SK-N-SH treated with all-trans-retinoic acid at 6 μM for 48 hours (cell line): ENCODE measurements around the gene ELMO1.

Experiments used
- ATAC-seq: fragments of 200-7000 bp; cut with Tn5 transposase; 3 replicates; pipeline ENCODE4 v1.9.1; 2020; ENCODE audit warnings: mild to moderate bottlenecking, moderate library complexity
- ARNTL ChIP-seq: fragments of 450-650 bp; formaldehyde crosslinking; IDR thresholded peaks from 2 replicates; pipeline ENCODE4 v1.5.0; 2020; ENCODE audit warnings: low read depth, mild to moderate bottlenecking, moderate library complexity, borderline replicate concordance
- BACH2 ChIP-seq: fragments of 250-450 bp; sonication (Bioruptor Pico); IDR thresholded peaks from 2 replicates; pipeline ENCODE4 v1.9.0; 2021; ENCODE audit warnings: mild to moderate bottlenecking, borderline replicate concordance
- CREB5 ChIP-seq: fragments of 250-450 bp; sonication (Bioruptor Pico); IDR thresholded peaks from 2 replicates; pipeline ENCODE4 v1.5.1; 2020; ENCODE audit warnings: low read depth, mild to moderate bottlenecking, moderate library complexity
- CSDC2 ChIP-seq: fragments of 250-450 bp; sonication (Bioruptor Pico); IDR thresholded peaks from 2 replicates; pipeline ENCODE4 v1.5.0; 2020; ENCODE audit warnings: mild to moderate bottlenecking, moderate library complexity
- ESRRG ChIP-seq: fragments of 250-450 bp; sonication (Bioruptor Pico); IDR thresholded peaks from 2 replicates; pipeline ENCODE4 v1.6.1; 2021; ENCODE audit warnings: mild to moderate bottlenecking
- GLIS3 ChIP-seq: fragments of 250-450 bp; sonication (Bioruptor Pico); IDR thresholded peaks from 2 replicates; pipeline ENCODE4 v1.5.0; 2020; ENCODE audit warnings: mild to moderate bottlenecking, moderate library complexity
- ISL1 ChIP-seq: fragments of 250-450 bp; sonication (Bioruptor Pico); IDR thresholded peaks from 2 replicates; pipeline ENCODE4 v2.1.2; 2022; ENCODE audit warnings: mild to moderate bottlenecking, moderate library complexity
- OSR1 ChIP-seq: fragments of 250-450 bp; sonication (Bioruptor Pico); IDR thresholded peaks from 2 replicates; pipeline ENCODE4 v1.8.0; 2022; ENCODE audit warnings: moderate library complexity, mild to moderate bottlenecking, inconsistent platforms
- PPARA ChIP-seq: fragments of 250-450 bp; sonication (Bioruptor Pico); IDR thresholded peaks from 2 replicates; pipeline ENCODE4 v1.5.0; 2020; ENCODE audit warnings: mild to moderate bottlenecking, borderline replicate concordance
- RARB ChIP-seq: fragments of 250-450 bp; sonication (Bioruptor Pico); IDR thresholded peaks from 2 replicates; pipeline ENCODE4 v1.8.0; 2021; ENCODE audit warnings: mild to moderate bottlenecking, moderate library complexity
- TCF4 ChIP-seq: fragments of 250-450 bp; sonication (Bioruptor Pico); IDR thresholded peaks from 2 replicates; pipeline ENCODE4 v1.8.0; 2021; ENCODE audit warnings: mild to moderate bottlenecking, moderate library complexity, borderline replicate concordance
- TOX ChIP-seq: fragments of 250-450 bp; sonication (Bioruptor Pico); IDR thresholded peaks from 2 replicates; pipeline ENCODE4 v1.8.0; 2021; ENCODE audit warnings: mild to moderate bottlenecking, moderate library complexity, borderline replicate concordance
- ZFP3 ChIP-seq: fragments of 250-450 bp; sonication (Bioruptor Pico); IDR thresholded peaks from 2 replicates; pipeline ENCODE4 v1.5.0; 2020; ENCODE audit warnings: mild to moderate bottlenecking, moderate library complexity
- ZFP30 ChIP-seq: fragments of 450-650 bp; formaldehyde crosslinking; IDR thresholded peaks from 2 replicates; pipeline ENCODE4 v1.5.0; 2022; ENCODE audit warnings: mild to moderate bottlenecking, moderate library complexity
- ZNF565 ChIP-seq: fragments of 450-650 bp; formaldehyde crosslinking; conservative IDR thresholded peaks from 2 replicates; pipeline ENCODE4 v1.5.0; 2020; ENCODE audit warnings: low read depth, mild to moderate bottlenecking, moderate library complexity
- ZNF70 ChIP-seq: fragments of 450-650 bp; formaldehyde crosslinking; IDR thresholded peaks from 2 replicates; pipeline ENCODE4 v1.5.0; 2020; ENCODE audit warnings: mild to moderate bottlenecking, moderate library complexity
- ZNF8 ChIP-seq: fragments of 450-650 bp; formaldehyde crosslinking; IDR thresholded peaks from 2 replicates; pipeline ENCODE4 v1.5.0; 2020; ENCODE audit warnings: mild to moderate bottlenecking, moderate library complexity
- TF ChIP-seq, protein P1 (sequence below): fragments of 250-450 bp; sonication (Bioruptor Pico); IDR thresholded peaks from 2 replicates; pipeline ENCODE4 v1.5.1; 2021; ENCODE audit warnings: mild to moderate bottlenecking, moderate library complexity
- TF ChIP-seq, protein P2 (sequence below): fragments of 250-450 bp; sonication (Bioruptor Pico); IDR thresholded peaks from 2 replicates; pipeline ENCODE4 v1.8.0; 2020; ENCODE audit warnings: mild to moderate bottlenecking, moderate library complexity, borderline replicate concordance
- TF ChIP-seq, protein P3 (sequence below): fragments of 250-450 bp; sonication (Bioruptor Pico); IDR thresholded peaks from 2 replicates; pipeline ENCODE4 v1.8.0; 2021; ENCODE audit warnings: low read depth, mild to moderate bottlenecking, moderate library complexity, borderline replicate concordance
- TF ChIP-seq, protein P4 (sequence below): fragments of 250-450 bp; sonication (Bioruptor Pico); IDR thresholded peaks from 2 replicates; pipeline ENCODE4 v1.5.0; 2020; ENCODE audit warnings: mild to moderate bottlenecking, moderate library complexity

ELMO1 gene

DNA sequence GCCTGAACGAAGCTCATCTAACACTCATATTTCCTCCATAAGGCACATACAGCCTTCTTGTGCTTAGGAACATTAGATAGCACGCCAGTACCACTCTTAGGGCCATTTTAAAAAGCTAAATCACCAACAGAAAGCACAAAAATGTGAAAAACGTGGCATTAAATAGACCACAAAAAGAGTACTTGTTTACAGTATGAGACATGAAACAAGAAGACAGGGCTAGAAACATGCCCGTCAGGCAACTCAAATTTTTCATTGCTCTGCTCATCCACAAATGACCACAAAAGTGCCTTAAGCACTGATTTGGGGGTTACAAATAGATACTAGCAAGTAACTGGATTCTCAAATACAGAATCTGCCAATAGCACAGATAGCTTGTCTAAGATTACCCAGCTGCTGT, 67.8 kb downstream of the ELMO1 start (continued):
- TF ChIP-seq, protein P1, sequence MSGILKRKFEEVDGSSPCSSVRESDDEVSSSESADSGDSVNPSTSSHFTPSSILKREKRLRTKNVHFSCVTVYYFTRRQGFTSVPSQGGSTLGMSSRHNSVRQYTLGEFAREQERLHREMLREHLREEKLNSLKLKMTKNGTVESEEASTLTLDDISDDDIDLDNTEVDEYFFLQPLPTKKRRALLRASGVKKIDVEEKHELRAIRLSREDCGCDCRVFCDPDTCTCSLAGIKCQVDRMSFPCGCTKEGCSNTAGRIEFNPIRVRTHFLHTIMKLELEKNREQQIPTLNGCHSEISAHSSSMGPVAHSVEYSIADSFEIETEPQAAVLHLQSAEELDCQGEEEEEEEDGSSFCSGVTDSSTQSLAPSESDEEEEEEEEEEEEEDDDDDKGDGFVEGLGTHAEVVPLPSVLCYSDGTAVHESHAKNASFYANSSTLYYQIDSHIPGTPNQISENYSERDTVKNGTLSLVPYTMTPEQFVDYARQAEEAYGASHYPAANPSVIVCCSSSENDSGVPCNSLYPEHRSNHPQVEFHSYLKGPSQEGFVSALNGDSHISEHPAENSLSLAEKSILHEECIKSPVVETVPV (CRISPR knock-in tag) = no peak
- TF ChIP-seq ZNF565 (CRISPR knock-in tag) = no peak

DNA sequence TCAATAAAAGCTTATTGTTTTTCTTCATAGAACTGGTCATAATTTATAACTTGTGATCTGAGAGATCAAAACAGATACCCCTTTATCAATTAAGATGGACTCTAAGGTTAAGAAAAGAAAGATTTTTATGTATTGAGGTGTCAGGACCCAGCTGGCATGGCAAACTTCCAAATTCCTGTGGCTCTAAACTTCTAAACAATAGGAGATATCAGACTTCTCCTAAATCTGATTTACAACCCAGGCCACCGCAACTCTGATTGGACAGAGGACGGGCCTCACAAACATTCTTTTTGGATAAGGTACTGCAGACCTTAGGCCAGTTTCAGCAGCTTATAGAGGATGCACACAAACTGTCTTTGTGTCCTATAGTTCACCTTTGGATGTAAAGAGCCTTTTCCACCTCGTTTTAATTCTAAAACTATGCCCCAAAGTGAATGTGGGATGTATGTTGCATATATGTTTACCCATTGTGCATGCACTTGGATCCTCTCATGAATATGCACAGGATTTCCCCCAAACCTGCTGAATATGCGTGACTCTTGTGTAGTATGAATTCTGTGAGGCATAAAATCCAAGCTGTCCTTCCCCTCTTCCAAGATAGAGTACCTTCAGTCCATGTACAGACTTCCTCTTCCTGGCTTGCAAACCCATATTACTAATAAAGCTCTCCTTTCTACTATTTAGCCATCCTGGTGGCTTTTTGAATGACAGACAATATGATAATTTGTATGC, 69.0 kb downstream of the ELMO1 start:
- TF ChIP-seq ZNF565 (CRISPR knock-in tag) = no peak
- TF ChIP-seq, protein P2, sequence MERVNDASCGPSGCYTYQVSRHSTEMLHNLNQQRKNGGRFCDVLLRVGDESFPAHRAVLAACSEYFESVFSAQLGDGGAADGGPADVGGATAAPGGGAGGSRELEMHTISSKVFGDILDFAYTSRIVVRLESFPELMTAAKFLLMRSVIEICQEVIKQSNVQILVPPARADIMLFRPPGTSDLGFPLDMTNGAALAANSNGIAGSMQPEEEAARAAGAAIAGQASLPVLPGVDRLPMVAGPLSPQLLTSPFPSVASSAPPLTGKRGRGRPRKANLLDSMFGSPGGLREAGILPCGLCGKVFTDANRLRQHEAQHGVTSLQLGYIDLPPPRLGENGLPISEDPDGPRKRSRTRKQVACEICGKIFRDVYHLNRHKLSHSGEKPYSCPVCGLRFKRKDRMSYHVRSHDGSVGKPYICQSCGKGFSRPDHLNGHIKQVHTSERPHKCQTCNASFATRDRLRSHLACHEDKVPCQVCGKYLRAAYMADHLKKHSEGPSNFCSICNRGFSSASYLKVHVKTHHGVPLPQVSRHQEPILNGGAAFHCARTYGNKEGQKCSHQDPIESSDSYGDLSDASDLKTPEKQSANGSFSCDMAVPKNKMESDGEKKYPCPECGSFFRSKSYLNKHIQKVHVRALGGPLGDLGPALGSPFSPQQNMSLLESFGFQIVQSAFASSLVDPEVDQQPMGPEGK (CRISPR knock-in tag) = no peak
- TF ChIP-seq PPARA (CRISPR knock-in tag) = no peak
- TF ChIP-seq, protein P1 (CRISPR knock-in tag) = no peak
- TF ChIP-seq ISL1 (CRISPR knock-in tag) = no peak
- no peak for TF ChIP-seq TCF4 (CRISPR knock-in tag)
- TF ChIP-seq, protein P3, sequence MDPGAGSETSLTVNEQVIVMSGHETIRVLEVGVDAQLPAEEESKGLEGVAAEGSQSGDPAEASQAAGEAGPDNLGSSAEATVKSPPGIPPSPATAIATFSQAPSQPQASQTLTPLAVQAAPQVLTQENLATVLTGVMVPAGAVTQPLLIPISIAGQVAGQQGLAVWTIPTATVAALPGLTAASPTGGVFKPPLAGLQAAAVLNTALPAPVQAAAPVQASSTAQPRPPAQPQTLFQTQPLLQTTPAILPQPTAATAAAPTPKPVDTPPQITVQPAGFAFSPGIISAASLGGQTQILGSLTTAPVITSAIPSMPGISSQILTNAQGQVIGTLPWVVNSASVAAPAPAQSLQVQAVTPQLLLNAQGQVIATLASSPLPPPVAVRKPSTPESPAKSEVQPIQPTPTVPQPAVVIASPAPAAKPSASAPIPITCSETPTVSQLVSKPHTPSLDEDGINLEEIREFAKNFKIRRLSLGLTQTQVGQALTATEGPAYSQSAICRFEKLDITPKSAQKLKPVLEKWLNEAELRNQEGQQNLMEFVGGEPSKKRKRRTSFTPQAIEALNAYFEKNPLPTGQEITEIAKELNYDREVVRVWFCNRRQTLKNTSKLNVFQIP (CRISPR knock-in tag) = no peak
- TF ChIP-seq CSDC2 (CRISPR knock-in tag) = no peak
- TF ChIP-seq TOX (CRISPR knock-in tag) = no peak
- TF ChIP-seq, protein P4, sequence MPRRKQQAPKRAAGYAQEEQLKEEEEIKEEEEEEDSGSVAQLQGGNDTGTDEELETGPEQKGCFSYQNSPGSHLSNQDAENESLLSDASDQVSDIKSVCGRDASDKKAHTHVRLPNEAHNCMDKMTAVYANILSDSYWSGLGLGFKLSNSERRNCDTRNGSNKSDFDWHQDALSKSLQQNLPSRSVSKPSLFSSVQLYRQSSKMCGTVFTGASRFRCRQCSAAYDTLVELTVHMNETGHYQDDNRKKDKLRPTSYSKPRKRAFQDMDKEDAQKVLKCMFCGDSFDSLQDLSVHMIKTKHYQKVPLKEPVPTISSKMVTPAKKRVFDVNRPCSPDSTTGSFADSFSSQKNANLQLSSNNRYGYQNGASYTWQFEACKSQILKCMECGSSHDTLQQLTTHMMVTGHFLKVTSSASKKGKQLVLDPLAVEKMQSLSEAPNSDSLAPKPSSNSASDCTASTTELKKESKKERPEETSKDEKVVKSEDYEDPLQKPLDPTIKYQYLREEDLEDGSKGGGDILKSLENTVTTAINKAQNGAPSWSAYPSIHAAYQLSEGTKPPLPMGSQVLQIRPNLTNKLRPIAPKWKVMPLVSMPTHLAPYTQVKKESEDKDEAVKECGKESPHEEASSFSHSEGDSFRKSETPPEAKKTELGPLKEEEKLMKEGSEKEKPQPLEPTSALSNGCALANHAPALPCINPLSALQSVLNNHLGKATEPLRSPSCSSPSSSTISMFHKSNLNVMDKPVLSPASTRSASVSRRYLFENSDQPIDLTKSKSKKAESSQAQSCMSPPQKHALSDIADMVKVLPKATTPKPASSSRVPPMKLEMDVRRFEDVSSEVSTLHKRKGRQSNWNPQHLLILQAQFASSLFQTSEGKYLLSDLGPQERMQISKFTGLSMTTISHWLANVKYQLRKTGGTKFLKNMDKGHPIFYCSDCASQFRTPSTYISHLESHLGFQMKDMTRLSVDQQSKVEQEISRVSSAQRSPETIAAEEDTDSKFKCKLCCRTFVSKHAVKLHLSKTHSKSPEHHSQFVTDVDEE = no peak
- TF ChIP-seq OSR1 (CRISPR knock-in tag) = no peak
- no peak for TF ChIP-seq ESRRG
- no peak for TF ChIP-seq ZFP30 (CRISPR knock-in tag)
- TF ChIP-seq GLIS3 (CRISPR knock-in tag) = no peak
- TF ChIP-seq BACH2 = no peak
- no peak for TF ChIP-seq ZFP3
- TF ChIP-seq ZNF70 (CRISPR knock-in tag) = no peak
- TF ChIP-seq, all 23 proteins: peak for 0
- ATAC-seq = no peak

- no peak for TF ChIP-seq ZNF70 (CRISPR knock-in tag)
- TF ChIP-seq, protein P1 (CRISPR knock-in tag) = no peak
- no peak for TF ChIP-seq CSDC2 (CRISPR knock-in tag)
- TF ChIP-seq ZNF565 (CRISPR knock-in tag) = no peak
- no peak for TF ChIP-seq ESRRG
- TF ChIP-seq RARB = no peak
- TF ChIP-seq, protein P2 (CRISPR knock-in tag) = no peak
- no peak for TF ChIP-seq CREB5 (CRISPR knock-in tag)
- no peak for TF ChIP-seq GLIS3 (CRISPR knock-in tag)
- no peak for TF ChIP-seq BACH2
- no peak for TF ChIP-seq ZNF8 (CRISPR knock-in tag)
- no peak for TF ChIP-seq TCF4 (CRISPR knock-in tag)
- TF ChIP-seq OSR1 (CRISPR knock-in tag) = no peak
- TF ChIP-seq ARNTL (CRISPR knock-in tag) = no peak
- no peak for TF ChIP-seq ZFP30 (CRISPR knock-in tag)
- TF ChIP-seq ZFP3 = no peak
- TF ChIP-seq, all 23 proteins: peak for 0
- ATAC-seq = no peak
Measured at GRCh38 chr7:37377231-37377630, 71.4 kb downstream of the ELMO1 start.
